C4-2B (cell line): ENCODE measurements around the gene EDDM13.

ENCODE experiments used
- CTCF ChIP-seq: fragments of 450-650 bp; conservative IDR thresholded peaks from 2 replicates; pipeline ENCODE4 v1.5.1; 2017; ENCODE audit warnings: mild to moderate bottlenecking
- ZFX ChIP-seq: fragments of 450-650 bp; IDR thresholded peaks from 2 replicates; pipeline ENCODE4 v1.6.1; 2017

DNA sequence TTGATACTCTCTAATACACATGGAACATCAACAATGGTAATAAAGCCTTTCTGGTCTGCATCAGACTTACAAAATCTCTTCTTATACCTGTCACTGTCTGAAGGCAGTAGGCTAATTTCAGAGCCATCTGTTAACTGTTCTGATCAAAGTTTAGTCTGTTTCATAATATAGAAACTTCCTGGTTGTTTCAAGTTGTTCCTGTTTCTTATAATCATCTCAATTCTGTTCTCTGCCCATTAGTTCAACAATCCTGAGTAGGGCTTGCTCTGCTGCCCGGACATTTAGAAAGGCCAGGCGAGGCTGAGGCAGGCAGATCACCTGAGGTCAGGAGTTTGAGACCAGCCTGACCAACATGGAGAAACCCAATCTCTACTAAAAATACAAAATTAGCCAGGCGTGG is 47.4 kb downstream of the EDDM13 start:
- TF ChIP-seq CTCF = no peak
- TF ChIP-seq ZFX = no peak
